Mucosa of descending colon (tissue), 3 donors: Measurements from ENCODE around the gene PAQR4. TPM values are rescaled to one million over a fixed set of nuclear protein-coding genes. Genes with fewer than 3 reads are reported as not detected.

ENCODE experiments used
- ATAC-seq: fragments of 200-7000 bp; cut with Tn5 transposase; one replicate; pipeline ENCODE4 v1.9.1; 2020; ENCODE audit warnings: mild to moderate bottlenecking, moderate library complexity
- DNase-seq, 3 donors: peaks; one replicate each; pipeline ENCODE4 v3.0.0-alpha.2; 2020
- H3K36me3 ChIP-seq: fragments of 200-600 bp; one replicate; pipeline ENCODE4 v1.8.0; 2021; ENCODE audit warnings: low read depth, mild to moderate bottlenecking
- H3K4me1 ChIP-seq: fragments of 200-600 bp; one replicate; pipeline ENCODE4 v1.8.0; 2021; ENCODE audit warnings: low read depth, mild to moderate bottlenecking
- H3K4me3 ChIP-seq: fragments of 200-600 bp; one replicate; pipeline ENCODE4 v1.8.0; 2021; ENCODE audit warnings: mild to moderate bottlenecking
- H3K9me3 ChIP-seq: fragments of 200-600 bp; one replicate; pipeline ENCODE4 v1.8.0; 2021; ENCODE audit warnings: mild to moderate bottlenecking
- CTCF ChIP-seq: fragments of 200-600 bp; IDR thresholded peaks from one replicate; pipeline ENCODE4 v1.8.0; 2022; ENCODE audit warnings: antibody characterized with exemption, mild to moderate bottlenecking
- intact Hi-C, 2 donors: fragments of 100-400 bp; cut with DNase I in 1 of 2; cut with micrococcal nuclease in 1 of 2; formaldehyde crosslinking; loops; one replicate each; pipeline versions ENCODE4 v1.11.0 to v1.11.1; 2022; cut with DNase I, micrococcal nuclease
- total RNA-seq, 3 donors: library from RNA; stranded (reverse); fragmentation: NEBNext Ultra II Directional in 2 of 3; extraction: Animal tissue kit (Norgen Biotek cat#: 25700) in 2 of 3; gene quantifications; one replicate each; pipeline versions ENCODE4 v1.2.1 to v1.2.4, GENCODE V29; 2021 to 2023
- donor health status: DM: no; HTN: no; CAD: no; lungs with moderate emphysema.
- donor health status: DM: no; HTN: no; CAD: no.
- donor health status: DM: no; HTN: yes; CAD: no.

PAQR4 gene
- total RNA-seq, 3 donors from 2014 or later = 4.2 to 16.1 (median 8.0) TPM

- no peaks in the 10 kb centered on the region for H3K36me3 ChIP-seq
- H3K4me1 ChIP-seq = peaks cover 33% of the 10 kb centered on the region
- H3K9me3 ChIP-seq = no peaks in the 10 kb centered on the region
- intact Hi-C loops = no loop called here
- H3K4me3 ChIP-seq = no peak within 1 kb of the TSS
- no peak for ATAC-seq
- TF ChIP-seq CTCF = no peak
- DNase-seq = peak in 1 of 3 donors; percentile 62
Observed at GRCh38 chr16:3017794-3018506, 48.8 kb downstream of the PAQR4 start, which contains the start of gene CLDN6. Gene CLDN6, minus strand, starts transcription at chr16:3018183. Its CDS starts 2,162 bp downstream, at chr16:3016021.

- TF ChIP-seq CTCF = no peak
- intact Hi-C loops = no loop called here
- ATAC-seq (no peak), DNase-seq (no peak)
- Histone ChIP-seq H3K4me1 (peaks cover 42% of the 10 kb centered on the region), H3K36me3 (no peaks in the 10 kb centered on the region), H3K4me3 (peak overlapping the region; percentile 10), H3K9me3 (no peaks in the 10 kb centered on the region)
Observed at GRCh38 chr16:3019594-3020246, 50.6 kb downstream of the PAQR4 start.

GRCh38 chr16:3020247-3020603 is 51.1 kb downstream of the PAQR4 start, which contains the start of gene TNFRSF12A:
Gene TNFRSF12A, plus strand, starts transcription at chr16:3020368. Its CDS starts 30 bp downstream, at chr16:3020398.
- intact Hi-C loops = no loop called here
- Histone ChIP-seq H3K36me3 (no peaks in the 10 kb centered on the region), H3K4me1 (peaks cover 47% of the 10 kb centered on the region), H3K9me3 (no peaks in the 10 kb centered on the region), H3K4me3 (peak within 1 kb of the TSS; percentile 10)
- TF ChIP-seq CTCF = no peak
- DNase-seq (peak; percentile 85 to 88 (median 87)), ATAC-seq (peak; percentile 65)

GRCh38 chr16:3020604-3021448 is 51.7 kb downstream of the PAQR4 start:
- DNase-seq (peak; percentile 62 to 90 (median 84)), ATAC-seq (peak; percentile 40)
- intact Hi-C loops = no loop called here
- no peaks in the 10 kb centered on the region for H3K36me3 ChIP-seq
- H3K4me3 ChIP-seq = peak overlapping the region; percentile 10
- TF ChIP-seq CTCF = no peak
- no peaks in the 10 kb centered on the region for H3K9me3 ChIP-seq
- peaks cover 48% of the 10 kb centered on the region for H3K4me1 ChIP-seq

- Histone ChIP-seq H3K9me3 (no peaks in the 10 kb centered on the region), H3K36me3 (no peaks in the 10 kb centered on the region), H3K4me3 (peak overlapping the region; percentile 10), H3K4me1 (peaks cover 48% of the 10 kb centered on the region)
- ATAC-seq (peak; percentile 55), DNase-seq (peak; percentile 79 to 89 (median 86))
- TF ChIP-seq CTCF = no peak
- intact Hi-C loops = no loop called here
Observed at GRCh38 chr16:3021449-3022207, 52.5 kb downstream of the PAQR4 start.
